IMR-90 (cell line): ENCODE data around the gene SOBP. TPM values are rescaled to one million over a fixed set of nuclear protein-coding genes. Genes with fewer than 3 reads are reported as not detected.

Source experiments
- ATAC-seq: fragments of 200-7000 bp; cut with Tn5 transposase; 2 replicates; pipeline ENCODE4 v1.9.1; 2020; ENCODE audit warnings: low read depth, mild to moderate bottlenecking, moderate library complexity
- BruUV-seq: library from RNA; stranded (reverse); fragments of 400-500 nt; replicated peaks from 2 replicates; lab custom pipeline; 2021; lab: Mats Ljungman, UMichigan
- CTCF ChIA-PET: fragments of 300-600 bp; formaldehyde crosslinking; extraction: SDS; loops from one replicate; lab custom pipeline; 2021; ENCODE audit warnings: antibody characterized with exemption; lab: Yijun Ruan, JAX
- POLR2A ChIA-PET: fragments of 300-600 bp; sonication (Branson Sonifier 250); formaldehyde crosslinking; loops from one replicate; lab custom pipeline; 2022; ENCODE audit warnings: antibody characterized with exemption; ENCODE audit not compliant: unreplicated experiment; lab: Charles Lee
- DNase-seq: peaks from one replicate; pipeline ENCODE4 v3.0.0; 2013
- H2AFZ ChIP-seq: replicated peaks from 2 replicates; pipeline ENCODE3; 2013; ENCODE audit warnings: low read length, mild to moderate bottlenecking; ENCODE audit not compliant: poor library complexity
- H2AK5ac ChIP-seq: 2 replicates; pipeline ENCODE4 v1.6.1; 2013; ENCODE audit warnings: low read depth, low read length, inconsistent platforms
- H2AK9ac ChIP-seq: replicated peaks from 2 replicates; pipeline ENCODE3; 2013; ENCODE audit warnings: mild to moderate bottlenecking, low read depth, low read length, moderate library complexity; ENCODE audit not compliant: poor library complexity
- H2BK120ac ChIP-seq: 2 replicates; pipeline ENCODE4 v1.6.1; 2013; ENCODE audit warnings: low read depth, low read length, inconsistent platforms
- H2BK15ac ChIP-seq: 3 replicates; pipeline ENCODE4 v1.6.1; 2013; ENCODE audit warnings: low read depth, low read length, inconsistent platforms
- H2BK20ac ChIP-seq: 2 replicates; pipeline ENCODE4 v1.6.1; 2013; ENCODE audit warnings: low read depth, mild to moderate bottlenecking, inconsistent platforms, low read length, moderate library complexity
- H2BK5ac ChIP-seq: 2 replicates; pipeline ENCODE4 v1.6.1; 2013; ENCODE audit warnings: mild to moderate bottlenecking, low read depth, low read length, inconsistent platforms; ENCODE audit not compliant: poor library complexity, severe bottlenecking
- H3K14ac ChIP-seq: replicated peaks from 2 replicates; pipeline ENCODE4 v1.6.1; 2013; ENCODE audit warnings: low read depth, low read length, inconsistent platforms
- H3K18ac ChIP-seq: 2 replicates; pipeline ENCODE4 v1.6.1; 2013; ENCODE audit warnings: low read depth, low read length, control low read depth
- H3K23ac ChIP-seq: 2 replicates; pipeline ENCODE4 v1.6.1; 2013; ENCODE audit warnings: low read depth, low read length, inconsistent platforms
- H3K27ac ChIP-seq: 2 replicates; pipeline ENCODE4 v1.5.1; 2013; ENCODE audit warnings: mild to moderate bottlenecking, control low read depth, low read length; ENCODE audit not compliant: insufficient read depth
- H3K27me3 ChIP-seq: 2 replicates; pipeline ENCODE4 v1.6.1; 2013; ENCODE audit warnings: low read length; ENCODE audit not compliant: control insufficient read depth, insufficient read depth
- H3K36me3 ChIP-seq: 2 replicates; pipeline ENCODE4 v1.6.1; 2013; ENCODE audit warnings: low read length, mixed read lengths; ENCODE audit not compliant: control insufficient read depth, insufficient read depth
- H3K4ac ChIP-seq: 2 replicates; pipeline ENCODE4 v1.6.1; 2013; ENCODE audit warnings: low read depth, low read length, inconsistent platforms
- H3K4me1 ChIP-seq: 2 replicates; pipeline ENCODE4 v1.6.1; 2013; ENCODE audit warnings: low read length, mixed read lengths; ENCODE audit not compliant: control insufficient read depth, insufficient read depth
- H3K4me2 ChIP-seq: 2 replicates; pipeline ENCODE4 v1.6.1; 2013; ENCODE audit warnings: low read depth, mild to moderate bottlenecking, control low read depth, low read length, moderate library complexity
- H3K4me3 ChIP-seq: 2 replicates; pipeline ENCODE4 v1.5.1; 2013; ENCODE audit warnings: low read depth, mild to moderate bottlenecking, control low read depth, low read length, moderate library complexity; ENCODE audit not compliant: insufficient read depth
- H3K56ac ChIP-seq: 2 replicates; pipeline ENCODE4 v1.6.1; 2013; ENCODE audit warnings: low read length, inconsistent platforms; ENCODE audit not compliant: insufficient read depth; ENCODE audit errors: extremely low read depth
- H3K79me1 ChIP-seq, 2 experiments: 2 replicates each; pipeline ENCODE4 v1.6.1; 2013; ENCODE audit warnings: low read length in 2 of 2, inconsistent platforms in 1 of 2, low read depth in 1 of 2
- H3K9ac ChIP-seq: 2 replicates; pipeline ENCODE4 v1.6.1; 2013; ENCODE audit warnings: low read depth, low read length, control low read depth
- H3K9me1 ChIP-seq: 2 replicates; pipeline ENCODE4 v1.6.1; 2013; ENCODE audit warnings: low read length, inconsistent platforms; ENCODE audit not compliant: insufficient read depth
- H3K9me3 ChIP-seq: 2 replicates; pipeline ENCODE4 v1.6.1; 2013; ENCODE audit warnings: low read length; ENCODE audit not compliant: control insufficient read depth, insufficient read depth
- H4K20me1 ChIP-seq: 2 replicates; pipeline ENCODE4 v1.6.1; 2013; ENCODE audit warnings: low read length, inconsistent platforms; ENCODE audit not compliant: insufficient read depth
- H4K5ac ChIP-seq: 2 replicates; pipeline ENCODE4 v1.6.1; 2013; ENCODE audit warnings: mild to moderate bottlenecking, low read depth, low read length, control low read depth
- H4K8ac ChIP-seq, 2 experiments: 2 replicates each; pipeline ENCODE4 v1.6.1; 2013; ENCODE audit warnings: low read depth in 2 of 2, low read length in 2 of 2, control low read depth in 1 of 2, inconsistent platforms in 1 of 2
- H4K91ac ChIP-seq: 2 replicates; pipeline ENCODE4 v1.6.1; 2013; ENCODE audit warnings: low read depth, low read length, inconsistent platforms; ENCODE audit not compliant: insufficient read depth
- FOS ChIP-seq: fragments of 150-350 bp; IDR thresholded peaks from 2 replicates; pipeline ENCODE4 v1.6.1; 2016; ENCODE audit warnings: low read depth, low read length
- MAZ ChIP-seq: IDR thresholded peaks from 2 replicates; pipeline ENCODE4 v1.6.1; 2012; ENCODE audit warnings: low read depth, mild to moderate bottlenecking, low read length, improper control_type of control experiment, moderate library complexity, borderline replicate concordance
- MXI1 ChIP-seq: IDR thresholded peaks from 2 replicates; pipeline ENCODE4 v1.6.1; 2012; ENCODE audit warnings: low read depth, mild to moderate bottlenecking, low read length, moderate library complexity, borderline replicate concordance
- POLR2A ChIP-seq: IDR thresholded peaks from 2 replicates; pipeline ENCODE4 v1.6.1; 2012; ENCODE audit warnings: mild to moderate bottlenecking, low read depth, low read length
- RCOR1 ChIP-seq: IDR thresholded peaks from 2 replicates; pipeline ENCODE4 v1.6.1; 2012; ENCODE audit warnings: mild to moderate bottlenecking, low read length, improper control_type of control experiment; ENCODE audit not compliant: insufficient replicate concordance
- RFX5 ChIP-seq: IDR thresholded peaks from 2 replicates; pipeline ENCODE4 v1.8.0; 2012; ENCODE audit warnings: low read depth, mild to moderate bottlenecking, low read length, moderate library complexity
- WGBS, 2 experiments: methylation state at CpG; one replicate each; pipeline versions ENCODE4 v1.1.5 to v1.1.7; 2013; ENCODE audit warnings: missing lambda C conversion rate in 2 of 2; ENCODE audit not compliant: insufficient read length in 1 of 2; ENCODE audit errors: extremely low coverage in 2 of 2; 5-methylcytosine and 5-hydroxymethylcytosine counted together
- dilution Hi-C: fragments of 300-500 bp; cut with HindIII; formaldehyde crosslinking; loops from one replicate; pipeline ENCODE4 v1.14.3; 2018; ENCODE audit warnings: low sequenced_read_pairs; ENCODE audit not compliant: unreplicated experiment
- in situ Hi-C: fragments of 300-500 bp; cut with MboI; formaldehyde crosslinking; loops from 3 replicates; pipeline ENCODE4 v1.14.3; 2019; ENCODE audit warnings: low sequenced_read_pairs, inconsistent platforms, mixed read lengths
- intact Hi-C: fragments of 100-400 bp; cut with micrococcal nuclease; formaldehyde crosslinking; loops from 2 replicates; pipeline ENCODE4 v1.10.0; 2022
- polyA plus RNA-seq, 3 experiments: library from polyadenylated mRNA; depleted of rRNA; stranded (reverse); fragments of >200 nt; gene quantifications; 2 replicates each; pipeline ENCODE4 v1.2.3, GENCODE V29; 2012; ENCODE audit warnings: low replicate concordance in 1 of 3
- total RNA-seq: library from RNA; depleted of rRNA; stranded (reverse); fragments of >200 nt; gene quantifications from 2 replicates; pipeline ENCODE4 v1.2.3, GENCODE V29; 2012

The SOBP gene
- total and polyA plus RNA-seq, 2 of the 4 experiments (the other 2 are of a cell fraction): 0.60 to 0.72 TPM

DNA sequence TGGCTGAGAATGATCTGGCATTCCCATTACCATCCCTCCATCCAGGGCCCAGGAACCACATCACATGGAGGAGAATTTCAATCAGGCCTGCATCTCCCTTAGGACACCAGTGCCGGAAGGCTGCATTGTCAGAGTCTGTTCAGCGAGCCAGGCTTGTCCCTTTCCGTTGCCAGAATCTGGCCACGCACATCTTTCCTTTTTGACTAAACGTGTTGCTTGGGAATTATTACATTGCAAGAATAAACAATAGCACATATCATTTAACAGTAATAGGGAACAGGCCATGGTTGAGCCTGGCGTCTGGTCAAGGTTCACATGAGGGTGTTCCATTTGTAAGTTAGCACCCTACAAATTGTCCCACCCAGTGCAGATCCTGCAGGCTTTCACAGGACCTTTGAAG lies 42.8 kb downstream of the SOBP start:
- TF ChIP-seq MXI1 (no peak), FOS (no peak), RCOR1 (no peak), RFX5 (no peak), MAZ (no peak), POLR2A (no peak)
- ATAC-seq (no peak), DNase-seq (no peak)
- POLR2A ChIA-PET: no interaction called here
- Histone ChIP-seq H3K4me3 (no peak overlapping the region), H3K14ac (no peak overlapping the region), H3K36me3 (peaks cover 1% of the 10 kb centered on the region; the same call in 1 of the 2 replicates), H3K9me3 (no peaks in the 10 kb centered on the region), H3K9ac (no peak overlapping the region), H3K56ac (no peak overlapping the region), H3K4ac (no peak overlapping the region), H2BK5ac (no peak overlapping the region), H2BK120ac (no peak overlapping the region), H2AK9ac (no peak overlapping the region), H3K4me1 (no peaks in the 10 kb centered on the region), H4K5ac (no peak overlapping the region), H3K27ac (no peak overlapping the region), H3K9me1 (no peaks in the 10 kb centered on the region), H3K18ac (no peak overlapping the region), H4K91ac (no peak overlapping the region), H2BK20ac (no peak overlapping the region), H3K27me3 (no peaks in the 10 kb centered on the region), H2AK5ac (no peak overlapping the region), H2AFZ (no peak overlapping the region), H3K23ac (no peak overlapping the region), H3K79me1 (no peaks in the 10 kb centered on the region), H4K8ac (no peak overlapping the region), H4K20me1 (no peaks in the 10 kb centered on the region), H2BK15ac (no peak overlapping the region), H3K4me2 (no peak overlapping the region)
- intact Hi-C loops (no loop called here), dilution Hi-C loops (no loop called here), in situ Hi-C loops (no loop called here)
- BruUV-seq: no TSS peak
- WGBS, 2 experiments: no CpG with 5 or more reads among the region's 6 CpGs
- CTCF ChIA-PET: no interaction called here
